HL-60/S4 (cell line): ENCODE results near the gene EPHB2.

Experiments
- in situ Hi-C: fragments of 300-500 bp; cut with MboI; formaldehyde crosslinking; loops from 2 replicates; pipeline ENCODE4 v1.14.3; 2022; ENCODE audit warnings: low sequenced_read_pairs

The EPHB2 gene

GRCh38 chr1:22749919-22750684, 39.5 kb downstream of the EPHB2 start:
- in situ Hi-C loops: no loop called here

DNA sequence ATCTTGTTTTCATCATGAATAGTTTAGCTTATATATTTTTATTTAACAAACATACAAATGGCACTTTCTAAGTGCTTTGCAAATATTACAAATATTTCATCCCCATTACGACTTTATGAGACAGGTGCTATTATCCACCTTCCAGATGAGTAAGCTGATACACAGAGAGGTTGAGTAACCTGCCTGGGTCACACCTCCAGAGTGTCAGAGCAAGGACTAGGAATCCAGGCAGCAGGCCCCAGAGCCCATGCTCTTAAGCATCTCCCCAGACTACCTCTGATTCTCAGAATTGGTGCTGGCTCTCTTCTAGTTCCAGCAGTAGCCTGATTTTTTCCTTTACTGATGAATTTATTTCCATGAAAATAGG, 40.0 kb downstream of the EPHB2 start:
- in situ Hi-C loops: no loop called here

GRCh38 chr1:22751124-22751531, 40.5 kb downstream of the EPHB2 start:
- in situ Hi-C loops: no loop called here

GRCh38 chr1:22752339-22752738, 41.7 kb downstream of the EPHB2 start:
- in situ Hi-C loops: no loop called here

GRCh38 chr1:22753481-22753971, 42.9 kb downstream of the EPHB2 start:
- in situ Hi-C loops: no loop called here

GRCh38 chr1:22754106-22754768, 43.6 kb downstream of the EPHB2 start:
- in situ Hi-C loops: no loop called here

DNA sequence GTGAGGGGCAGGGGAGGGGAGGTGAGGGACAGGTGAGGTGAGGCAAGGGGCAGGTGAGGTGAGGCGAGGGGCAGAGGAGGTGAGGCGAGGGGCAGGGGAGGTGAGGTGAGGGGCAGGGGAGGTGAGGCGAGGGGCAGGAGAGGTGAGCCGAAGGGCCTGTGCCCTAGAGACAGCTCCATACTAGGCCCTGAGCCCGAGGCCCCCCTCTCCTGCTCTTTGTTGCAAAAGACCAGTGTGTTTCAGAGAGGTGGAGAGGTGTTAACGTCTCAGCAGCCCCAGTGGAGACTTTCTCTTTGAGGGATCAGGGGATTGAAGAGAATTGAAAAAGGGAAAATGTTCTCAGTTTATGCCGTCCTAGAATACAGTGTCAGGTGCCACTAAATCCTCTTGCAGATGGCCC, 44.2 kb downstream of the EPHB2 start:
- in situ Hi-C loops: no loop called here

DNA sequence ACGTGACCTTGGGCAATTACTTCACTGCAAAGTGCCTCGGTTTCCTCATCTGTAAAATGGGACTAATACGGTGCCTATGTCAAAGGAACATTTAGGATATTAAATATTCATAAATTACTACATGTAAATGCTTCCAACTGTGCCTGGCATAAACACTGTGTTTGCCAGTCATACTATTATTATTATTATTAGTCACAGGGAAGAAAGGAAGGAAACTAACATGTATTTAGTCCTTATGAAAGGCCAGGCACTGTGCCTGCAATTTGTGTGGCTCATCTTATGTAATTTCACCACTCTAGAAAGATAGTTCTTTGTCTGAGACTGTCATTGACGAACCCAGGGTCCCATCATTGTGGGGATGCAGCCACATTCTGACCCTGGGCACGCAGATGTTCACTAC, 45.0 kb downstream of the EPHB2 start:
- in situ Hi-C loops: no loop called here

DNA sequence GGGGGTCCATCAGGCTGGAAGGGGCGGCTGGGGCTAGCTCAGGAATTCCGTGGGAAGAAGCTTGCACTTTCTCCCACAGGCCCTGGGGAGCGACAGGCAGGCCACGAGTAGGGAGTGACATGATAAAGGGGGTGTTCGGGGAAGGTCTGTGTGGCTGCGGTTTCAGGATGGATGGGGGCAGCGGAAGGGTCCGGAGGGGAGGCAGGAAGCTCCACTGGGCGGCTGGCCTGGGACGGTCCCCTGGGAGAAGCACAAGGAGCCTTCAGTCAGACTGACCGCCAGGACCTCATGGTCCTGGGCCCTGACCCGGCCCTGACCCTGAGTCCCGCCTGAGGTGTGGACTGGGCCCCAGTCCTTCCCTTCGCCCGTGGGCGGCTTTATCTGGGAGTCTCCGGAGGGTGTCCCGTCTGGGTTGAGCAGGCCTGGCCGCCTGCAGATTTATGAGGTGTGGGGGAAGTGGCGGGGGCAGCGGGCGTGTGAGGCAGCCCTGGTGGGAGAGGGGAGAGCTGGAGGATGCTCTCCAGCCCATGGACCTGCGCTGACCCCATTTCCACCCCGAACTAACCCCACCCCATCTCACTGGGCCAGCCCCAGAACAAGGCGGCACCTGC, 45.6 kb downstream of the EPHB2 start:
- in situ Hi-C loops: no loop called here

DNA sequence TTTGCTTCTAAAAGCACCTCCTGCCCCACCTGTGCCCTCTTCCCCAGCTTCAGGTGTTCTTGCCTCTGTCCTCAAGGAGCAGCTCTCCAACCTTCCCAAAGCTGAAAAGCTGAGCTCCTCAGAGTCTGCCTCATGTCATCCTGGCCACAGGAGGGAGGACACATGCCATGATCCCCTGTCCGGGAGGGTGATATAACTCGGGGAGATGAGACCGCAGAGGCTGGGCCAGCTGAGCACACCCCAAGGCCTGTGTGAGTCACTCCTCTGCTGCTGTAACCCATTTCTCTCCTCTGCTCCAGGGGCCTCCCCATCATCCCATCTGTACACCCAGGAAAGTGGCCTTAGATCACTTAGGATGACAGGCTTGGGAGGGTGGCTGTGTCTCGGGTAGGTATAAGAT, 49.8 kb downstream of the EPHB2 start:
- in situ Hi-C loops: no loop called here

GRCh38 chr1:22761101-22761500, 50.5 kb downstream of the EPHB2 start:
- in situ Hi-C loops: no loop called here

GRCh38 chr1:22761821-22762220, 51.2 kb downstream of the EPHB2 start:
- in situ Hi-C loops: no loop called here

GRCh38 chr1:22763487-22764200, 53.0 kb downstream of the EPHB2 start:
- in situ Hi-C loops: no loop called here

DNA sequence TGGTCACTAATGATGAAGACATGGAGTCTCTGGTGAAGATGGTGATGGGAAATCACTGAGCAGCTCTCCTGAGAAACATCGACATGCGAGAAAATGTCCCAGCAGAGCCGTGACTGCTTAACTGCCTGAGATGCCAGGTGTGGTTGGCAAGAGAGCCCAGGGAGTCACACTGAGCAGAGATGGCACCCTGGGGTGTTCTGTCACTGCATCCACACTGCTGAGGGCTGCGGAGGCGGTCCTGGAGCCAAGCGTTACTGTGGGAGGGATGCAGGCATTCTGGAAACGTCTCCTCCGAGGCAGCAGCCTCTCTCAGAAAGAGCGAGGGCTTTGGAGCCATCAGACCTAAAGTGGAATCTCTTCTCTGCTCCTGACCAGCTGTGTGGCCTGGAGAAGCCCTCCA, 57.2 kb downstream of the EPHB2 start:
- in situ Hi-C loops: no loop called here

- in situ Hi-C loops: no loop called here
These were observed 59.3 kb downstream of the EPHB2 start for GRCh38 chr1:22769932-22770331.

DNA sequence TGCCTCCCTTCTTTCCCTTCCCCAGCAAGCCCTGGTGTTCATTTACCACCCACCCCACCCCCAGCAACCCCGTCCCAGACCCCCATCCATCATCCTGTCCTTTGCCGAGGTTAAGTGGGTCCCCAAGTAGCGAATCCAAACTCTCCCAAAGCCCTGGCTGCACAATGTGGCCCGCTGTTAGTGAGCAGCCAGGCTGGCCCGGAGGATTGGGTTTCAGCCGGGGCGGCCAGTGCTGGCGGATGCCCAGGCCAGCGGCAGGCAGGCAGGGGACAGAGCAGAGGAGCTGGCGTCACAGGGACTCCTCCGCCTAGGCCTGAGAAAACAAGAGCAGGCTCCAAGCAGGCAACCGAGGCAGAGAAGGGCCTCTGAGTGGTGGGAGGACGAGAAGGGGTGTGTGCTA, 61.4 kb downstream of the EPHB2 start:
- in situ Hi-C loops: no loop called here

DNA sequence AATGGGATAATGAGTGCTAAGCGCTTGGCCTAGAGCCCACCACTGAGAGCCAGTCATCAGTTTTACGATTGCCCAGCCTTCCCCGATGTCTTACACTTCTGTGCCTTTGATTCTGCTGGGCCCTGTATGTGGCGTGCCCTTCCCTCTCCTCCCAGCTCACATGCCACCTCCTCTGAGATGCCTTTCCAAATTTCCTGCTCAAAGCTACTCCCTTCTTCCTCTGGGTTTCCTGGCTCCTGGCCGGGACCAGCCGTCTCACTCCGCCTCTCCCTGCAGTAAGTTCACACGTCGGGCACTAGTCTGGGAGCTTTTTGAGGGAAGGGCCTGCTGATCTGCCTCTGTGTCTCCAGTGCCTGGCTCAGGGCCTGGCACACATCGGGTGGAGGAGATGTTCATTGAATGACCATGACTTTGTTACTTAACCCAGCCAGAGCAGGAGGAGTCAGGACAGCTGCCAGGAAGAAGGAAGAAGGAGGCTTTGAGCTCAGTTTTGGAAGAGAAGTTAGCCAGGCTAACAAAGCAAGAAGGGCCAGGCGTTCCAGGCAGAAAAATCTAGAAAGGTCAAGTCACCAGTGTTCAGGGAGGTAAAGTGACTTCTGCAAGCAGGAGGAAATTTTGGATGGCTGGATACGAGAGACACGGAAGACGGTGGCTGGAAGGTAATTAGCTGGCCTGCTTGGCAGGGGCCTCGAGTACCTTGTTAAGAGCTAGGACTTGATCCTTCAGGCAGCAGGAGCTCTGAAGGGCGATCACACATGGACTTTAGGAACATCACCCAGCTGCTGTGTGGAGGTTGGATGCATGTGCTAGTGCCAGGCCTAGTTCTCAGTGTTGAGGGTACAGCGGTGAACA, 63.6 kb downstream of the EPHB2 start:
- in situ Hi-C loops: no loop called here

- in situ Hi-C loops: no loop called here
These were observed 64.2 kb downstream of the EPHB2 start for GRCh38 chr1:22774833-22775182.

DNA sequence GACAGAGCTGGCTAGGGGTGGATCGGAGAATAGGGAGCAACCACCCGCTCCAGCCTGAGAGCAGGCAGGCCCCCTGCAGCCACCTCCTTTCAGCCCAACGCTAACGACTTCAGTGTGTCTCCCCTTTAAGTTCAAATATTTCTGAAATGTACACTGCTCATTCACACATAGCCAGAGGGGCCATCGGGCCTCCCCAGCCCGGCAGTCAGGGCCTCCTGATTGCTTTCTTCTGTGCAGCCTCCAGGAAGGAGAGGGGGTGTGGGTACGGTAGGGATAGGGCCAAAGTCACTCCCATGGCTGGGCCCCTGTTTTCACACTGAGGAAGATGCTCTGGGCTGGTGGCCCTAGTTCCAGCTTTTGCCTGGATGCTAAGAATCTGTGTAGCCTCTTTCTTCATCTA, 64.8 kb downstream of the EPHB2 start:
- in situ Hi-C loops: no loop called here

DNA sequence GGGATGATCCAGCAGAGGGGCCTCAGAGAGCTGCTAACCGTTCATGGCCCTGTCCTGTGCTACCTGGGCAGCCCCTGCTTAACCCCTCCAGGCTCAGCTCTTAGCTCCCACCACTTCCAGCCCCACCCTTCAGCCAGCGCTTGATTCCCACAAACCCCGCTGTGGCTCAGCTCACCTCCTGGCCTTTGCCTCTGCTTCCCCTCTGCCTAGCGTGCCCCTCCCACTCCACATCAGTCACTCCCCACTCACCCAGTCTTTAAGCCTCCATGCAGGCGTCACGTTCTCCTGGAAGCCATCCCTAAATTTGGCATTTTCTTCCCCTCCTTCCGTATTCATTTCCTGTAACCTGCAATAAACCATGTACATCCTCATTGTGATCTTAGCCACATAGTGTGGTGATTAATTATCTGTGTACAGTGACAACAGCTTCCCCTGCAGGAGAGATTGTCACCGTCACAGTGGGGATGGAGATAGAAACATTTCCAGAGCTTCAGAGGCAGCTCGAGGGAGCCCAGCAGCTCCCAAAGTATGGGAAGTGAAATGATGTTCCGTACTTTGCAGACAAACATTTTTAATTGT, 65.5 kb downstream of the EPHB2 start:
- in situ Hi-C loops: no loop called here
